ENCODE results near the gene DDRGK1.

DDRGK1 gene

GRCh38 chr20:3244613-3245012, 40.1 kb upstream of the DDRGK1 start:
- H3K4me3 ChIP-seq (ENCODE audit: insufficient read depth, low read length, poor library complexity, severe bottlenecking), result no peak overlapping the region
- no peaks in the 10 kb centered on the region for H3K27me3 ChIP-seq (ENCODE audit: low read length)
- H3F3A ChIP-seq (ENCODE audit: insufficient read depth), result no peaks in the 10 kb centered on the region
- H3K27ac ChIP-seq (ENCODE audit: low read depth, low read length), result no peak overlapping the region
- H3K36me3 ChIP-seq (ENCODE audit: low read length), result no peaks in the 10 kb centered on the region
- no peaks in the 10 kb centered on the region for H3K9me3 ChIP-seq (ENCODE audit: insufficient read depth, low read length)
- no peaks in the 10 kb centered on the region for H4K20me1 ChIP-seq (ENCODE audit: low read depth, low read length)
- H2AFZ ChIP-seq (ENCODE audit: low read depth, low read length, severe bottlenecking), result no peak overlapping the region
- H3K9me2 ChIP-seq (replicated peaks; ENCODE audit: insufficient read depth, low read length), result no peaks in the 10 kb centered on the region
- H3K79me2 ChIP-seq (ENCODE audit: insufficient read depth, low read length), result no peaks in the 10 kb centered on the region
- no peak for TF ChIP-seq CTCF (IDR thresholded peaks at IDR 0.05; ENCODE audit: insufficient read depth, low read length, poor library complexity, severe bottlenecking)
- no peak for TF ChIP-seq EZH2phosphoT487 (conservative IDR thresholded peaks at IDR 0.05; ENCODE audit: low read length)
- H3K9ac ChIP-seq (ENCODE audit: low read length), result no peak overlapping the region
- H3K4me2 ChIP-seq (ENCODE audit: low read depth, low read length, poor library complexity, severe bottlenecking), result no peak overlapping the region

- no peaks in the 10 kb centered on the region for H3K9me3 ChIP-seq (ENCODE audit: insufficient read depth, low read length)
- H3K9ac ChIP-seq (ENCODE audit: low read length), result no peak overlapping the region
- H3K36me3 ChIP-seq (ENCODE audit: low read length), result no peaks in the 10 kb centered on the region
- H3K4me3 ChIP-seq (ENCODE audit: insufficient read depth, low read length, poor library complexity, severe bottlenecking), result no peak overlapping the region
- no peaks in the 10 kb centered on the region for H3F3A ChIP-seq (ENCODE audit: insufficient read depth)
- no peaks in the 10 kb centered on the region for H3K27me3 ChIP-seq (ENCODE audit: low read length)
- H3K9me2 ChIP-seq (replicated peaks; ENCODE audit: insufficient read depth, low read length), result no peaks in the 10 kb centered on the region
- no peaks in the 10 kb centered on the region for H4K20me1 ChIP-seq (ENCODE audit: low read depth, low read length)
- no peaks in the 10 kb centered on the region for H3K79me2 ChIP-seq (ENCODE audit: insufficient read depth, low read length)
- no peak overlapping the region for H3K4me2 ChIP-seq (ENCODE audit: low read depth, low read length, poor library complexity, severe bottlenecking)
- no peak overlapping the region for H2AFZ ChIP-seq (ENCODE audit: low read depth, low read length, severe bottlenecking)
- no peak for TF ChIP-seq CTCF (IDR thresholded peaks at IDR 0.05; ENCODE audit: insufficient read depth, low read length, poor library complexity, severe bottlenecking)
- no peak for TF ChIP-seq EZH2phosphoT487 (conservative IDR thresholded peaks at IDR 0.05; ENCODE audit: low read length)
- no peak overlapping the region for H3K27ac ChIP-seq (ENCODE audit: low read depth, low read length)
These were observed 39.4 kb upstream of the DDRGK1 start for GRCh38 chr20:3243718-3244358.

GRCh38 chr20:3242172-3242692, 37.8 kb upstream of the DDRGK1 start:
- Histone ChIP-seq H3F3A (ENCODE audit: insufficient read depth) (no peaks in the 10 kb centered on the region), H3K9me2 (replicated peaks; ENCODE audit: insufficient read depth, low read length) (no peaks in the 10 kb centered on the region), H3K27ac (ENCODE audit: low read depth, low read length) (no peak overlapping the region), H3K36me3 (ENCODE audit: low read length) (no peaks in the 10 kb centered on the region), H3K27me3 (ENCODE audit: low read length) (no peaks in the 10 kb centered on the region), H4K20me1 (ENCODE audit: low read depth, low read length) (no peaks in the 10 kb centered on the region), H3K9ac (ENCODE audit: low read length) (no peak overlapping the region), H3K4me2 (ENCODE audit: low read depth, low read length, poor library complexity, severe bottlenecking) (no peak overlapping the region), H2AFZ (ENCODE audit: low read depth, low read length, severe bottlenecking) (no peak overlapping the region), H3K9me3 (ENCODE audit: insufficient read depth, low read length) (no peaks in the 10 kb centered on the region), H3K4me3 (ENCODE audit: insufficient read depth, low read length, poor library complexity, severe bottlenecking) (no peak overlapping the region), H3K79me2 (ENCODE audit: insufficient read depth, low read length) (no peaks in the 10 kb centered on the region)
- no peak for TF ChIP-seq CTCF (IDR thresholded peaks at IDR 0.05; ENCODE audit: insufficient read depth, low read length, poor library complexity, severe bottlenecking)
- no peak for TF ChIP-seq EZH2phosphoT487 (conservative IDR thresholded peaks at IDR 0.05; ENCODE audit: low read length)

Measured in SU-DHL-6 (cell line).